ENCODE measurements around the gene MED4.
"Not testable (repeated sequence)": the region's sequence is repeated elsewhere in the genome, so short reads cannot be mapped to it uniquely, and the experiment has no call there.

MED4 gene

DNA sequence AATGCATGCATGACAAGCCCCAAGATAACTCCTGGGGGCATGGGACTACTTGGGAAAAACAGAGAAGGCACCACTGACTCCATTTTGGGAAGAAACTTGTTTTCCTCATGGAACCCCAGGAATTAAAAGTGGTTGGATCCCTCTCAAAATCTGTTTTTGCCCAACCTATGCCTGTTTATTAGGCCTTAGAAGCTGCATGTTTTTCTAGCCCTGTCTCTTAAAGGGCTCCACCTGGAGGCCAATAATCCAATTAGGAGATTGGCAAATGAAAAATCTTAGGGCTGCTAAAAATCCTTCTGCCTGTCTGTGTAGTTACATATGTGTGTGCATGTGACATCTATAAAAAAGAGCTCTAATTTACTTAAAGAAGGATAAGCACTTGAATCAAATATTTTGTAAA lies 26.9 kb downstream of the MED4 start:
- H3K4me3 Mint-ChIP-seq: no peak overlapping the region
- peaks cover 14 to 15% of the 10 kb centered on the region in 2 donors for H3K9me3 Mint-ChIP-seq
- H3K4me1 Mint-ChIP-seq: peaks cover 19% of the 10 kb centered on the region
- no peaks in the 10 kb centered on the region for H3K27me3 Mint-ChIP-seq
- DNase-seq (no peak), ATAC-seq (no peak)
- H3K27ac Mint-ChIP-seq: no peak overlapping the region

GRCh38 chr13:48066310-48066989 lies 28.5 kb downstream of the MED4 start:
- Mint-ChIP-seq H3K27ac (peak overlapping the region; percentile 77 to 97), H3K4me3 (no peak overlapping the region), H3K9me3 (peaks cover 9 to 14% of the 10 kb centered on the region in 2 donors), H3K27me3 (no peaks in the 10 kb centered on the region), H3K4me1 (peaks cover 19% of the 10 kb centered on the region)
- DNase-seq (peak; percentile 38 to 72), ATAC-seq (peak; percentile 99)

GRCh38 chr13:48059951-48060350 lies 35.0 kb downstream of the MED4 start:
- not testable (repeated sequence) for H3K4me3 Mint-ChIP-seq, DNase-seq, H3K9me3 Mint-ChIP-seq, H3K4me1 Mint-ChIP-seq, H3K27me3 Mint-ChIP-seq, ATAC-seq
- H3K27ac Mint-ChIP-seq: peak overlapping the region; percentile 1 to 47

- H3K27ac Mint-ChIP-seq: peak overlapping the region in 1 of 2 donors; percentile 7
- ATAC-seq, DNase-seq, H3K4me3 Mint-ChIP-seq, H3K9me3 Mint-ChIP-seq, H3K4me1 Mint-ChIP-seq, H3K27me3 Mint-ChIP-seq: not testable (repeated sequence)
These were observed 36.4 kb downstream of the MED4 start for GRCh38 chr13:48058536-48058935.

DNA sequence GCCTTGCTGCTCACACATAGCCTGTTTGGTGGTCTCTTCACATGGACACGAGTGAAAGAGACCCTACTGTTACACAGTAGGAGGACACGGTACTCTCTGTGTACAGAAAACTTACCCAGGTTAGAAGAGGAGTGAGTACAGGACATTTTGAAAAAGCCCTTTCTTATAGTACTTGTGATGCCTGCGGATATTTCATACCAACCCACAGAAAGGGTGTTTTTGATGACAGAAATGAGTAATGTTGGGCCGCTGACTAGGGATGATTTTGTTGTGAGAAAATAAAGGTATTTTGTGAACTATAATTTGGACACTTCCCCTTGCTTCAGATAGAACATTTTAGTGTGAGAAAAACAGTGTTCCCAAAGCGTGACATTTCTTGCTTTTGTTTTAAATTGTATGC lies 39.2 kb downstream of the MED4 start:
- Mint-ChIP-seq H3K27me3 (no peaks in the 10 kb centered on the region), H3K4me1 (no peaks in the 10 kb centered on the region), H3K4me3 (no peak overlapping the region), H3K9me3 (no peaks in the 10 kb centered on the region), H3K27ac (no peak overlapping the region)
- DNase-seq (no peak), ATAC-seq (no peak)

- Mint-ChIP-seq H3K27me3 (no peaks in the 10 kb centered on the region), H3K27ac (no peak overlapping the region), H3K4me3 (no peak overlapping the region), H3K4me1 (no peaks in the 10 kb centered on the region), H3K9me3 (no peaks in the 10 kb centered on the region)
- DNase-seq (no peak), ATAC-seq (no peak)
These were observed 40.3 kb downstream of the MED4 start for GRCh38 chr13:48054601-48055000.

DNA sequence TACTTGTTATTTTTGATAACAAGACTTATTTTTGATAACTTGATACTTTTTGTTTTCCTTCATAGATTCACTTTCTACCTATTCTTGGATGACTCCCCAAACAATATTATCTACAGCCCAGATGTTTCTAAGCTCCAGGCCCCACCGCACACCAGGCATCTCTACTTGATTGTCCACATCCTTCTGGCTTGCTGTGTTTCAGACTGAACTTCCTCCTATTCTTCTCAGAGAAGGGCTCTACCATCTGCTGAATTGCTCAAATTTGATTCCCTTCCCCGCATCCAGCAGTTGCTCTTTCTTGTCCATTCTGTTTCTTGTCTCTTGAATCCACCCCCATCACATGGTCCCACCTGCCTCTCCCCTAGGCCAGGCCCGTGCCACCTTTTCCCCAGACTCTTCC lies 44.4 kb downstream of the MED4 start:
- ATAC-seq (no peak), DNase-seq (no peak)
- peak overlapping the region in 1 of 2 donors; percentile 28 for H3K27ac Mint-ChIP-seq
- H3K27me3 Mint-ChIP-seq: no peaks in the 10 kb centered on the region
- H3K4me3 Mint-ChIP-seq: no peak overlapping the region
- H3K4me1 Mint-ChIP-seq: no peaks in the 10 kb centered on the region
- H3K9me3 Mint-ChIP-seq: no peaks in the 10 kb centered on the region

GRCh38 chr13:48043789-48044503 lies 51.0 kb downstream of the MED4 start:
- peak overlapping the region in 1 of 2 donors; percentile 15 for H3K4me3 Mint-ChIP-seq
- peak overlapping the region in 1 of 2 donors; percentile 83 for H3K27ac Mint-ChIP-seq
- no peak for DNase-seq
- peaks cover 23% of the 10 kb centered on the region for H3K4me1 Mint-ChIP-seq
- H3K27me3 Mint-ChIP-seq: no peaks in the 10 kb centered on the region
- peak; percentile 82 for ATAC-seq
- no peaks in the 10 kb centered on the region for H3K9me3 Mint-ChIP-seq

- Mint-ChIP-seq H3K27me3 (no peaks in the 10 kb centered on the region), H3K9me3 (no peaks in the 10 kb centered on the region), H3K4me3 (no peak overlapping the region), H3K27ac (peak overlapping the region in 1 of 2 donors; percentile 91), H3K4me1 (peaks cover 29% of the 10 kb centered on the region)
- DNase-seq (no peak), ATAC-seq (no peak)
These were observed 52.0 kb downstream of the MED4 start for GRCh38 chr13:48042894-48043293.

- ATAC-seq: no peak
- Mint-ChIP-seq H3K27ac (no peak overlapping the region), H3K4me1 (peaks cover 43% of the 10 kb centered on the region), H3K27me3 (no peaks in the 10 kb centered on the region), H3K4me3 (no peak overlapping the region), H3K9me3 (no peaks in the 10 kb centered on the region)
- no peak for DNase-seq
These were observed 54.0 kb downstream of the MED4 start for GRCh38 chr13:48040896-48041295.

DNA sequence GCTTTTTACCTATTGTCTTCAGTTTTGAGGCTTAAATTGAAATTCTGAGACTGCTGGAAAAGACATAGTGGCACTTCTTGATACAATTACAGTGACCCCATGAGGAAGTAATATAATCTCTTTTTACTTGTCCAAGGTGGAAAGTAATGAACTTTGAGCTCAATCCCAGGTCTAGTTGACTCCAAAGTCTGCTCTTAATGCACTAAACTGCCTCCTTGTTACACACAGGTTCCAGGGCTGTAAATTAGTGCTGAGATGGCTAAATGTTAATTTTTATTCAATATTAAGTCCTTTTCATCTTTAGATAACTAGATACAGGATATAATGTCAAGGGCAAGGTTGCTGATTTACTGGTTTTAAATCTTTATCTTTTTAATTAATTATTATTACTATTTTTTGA lies 54.9 kb downstream of the MED4 start:
- H3K4me1 Mint-ChIP-seq: peaks cover 47% of the 10 kb centered on the region
- H3K9me3 Mint-ChIP-seq: no peaks in the 10 kb centered on the region
- H3K27me3 Mint-ChIP-seq: no peaks in the 10 kb centered on the region
- ATAC-seq: no peak
- no peak for DNase-seq
- peak overlapping the region in 1 of 2 donors; percentile 88 for H3K27ac Mint-ChIP-seq
- H3K4me3 Mint-ChIP-seq: no peak overlapping the region

DNA sequence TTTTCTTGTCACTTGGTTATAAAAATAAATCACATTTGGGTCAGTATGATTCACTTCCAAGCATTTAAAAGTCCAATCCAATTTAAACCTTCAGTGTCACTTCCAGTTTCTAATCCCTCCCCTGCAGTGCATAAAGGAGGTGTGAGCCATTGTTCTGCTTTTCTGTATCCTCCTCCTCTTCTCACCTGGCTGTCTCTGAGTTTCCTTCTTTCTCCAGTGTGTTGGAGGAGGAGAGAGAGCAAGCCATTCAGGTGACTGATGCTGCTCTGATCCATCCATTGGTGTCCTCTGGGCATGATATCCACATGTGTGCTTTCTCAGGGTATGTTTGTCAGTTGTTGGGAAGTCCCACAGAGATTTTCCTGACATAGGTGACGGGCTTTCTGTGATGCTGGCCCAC lies 56.1 kb downstream of the MED4 start:
- H3K27me3 Mint-ChIP-seq: no peaks in the 10 kb centered on the region
- ATAC-seq (no peak), DNase-seq (no peak)
- H3K4me3 Mint-ChIP-seq: peak overlapping the region; percentile 93 to 99
- peak overlapping the region; percentile 99 for H3K27ac Mint-ChIP-seq
- no peaks in the 10 kb centered on the region for H3K9me3 Mint-ChIP-seq
- H3K4me1 Mint-ChIP-seq: peaks cover 50% of the 10 kb centered on the region

DNA sequence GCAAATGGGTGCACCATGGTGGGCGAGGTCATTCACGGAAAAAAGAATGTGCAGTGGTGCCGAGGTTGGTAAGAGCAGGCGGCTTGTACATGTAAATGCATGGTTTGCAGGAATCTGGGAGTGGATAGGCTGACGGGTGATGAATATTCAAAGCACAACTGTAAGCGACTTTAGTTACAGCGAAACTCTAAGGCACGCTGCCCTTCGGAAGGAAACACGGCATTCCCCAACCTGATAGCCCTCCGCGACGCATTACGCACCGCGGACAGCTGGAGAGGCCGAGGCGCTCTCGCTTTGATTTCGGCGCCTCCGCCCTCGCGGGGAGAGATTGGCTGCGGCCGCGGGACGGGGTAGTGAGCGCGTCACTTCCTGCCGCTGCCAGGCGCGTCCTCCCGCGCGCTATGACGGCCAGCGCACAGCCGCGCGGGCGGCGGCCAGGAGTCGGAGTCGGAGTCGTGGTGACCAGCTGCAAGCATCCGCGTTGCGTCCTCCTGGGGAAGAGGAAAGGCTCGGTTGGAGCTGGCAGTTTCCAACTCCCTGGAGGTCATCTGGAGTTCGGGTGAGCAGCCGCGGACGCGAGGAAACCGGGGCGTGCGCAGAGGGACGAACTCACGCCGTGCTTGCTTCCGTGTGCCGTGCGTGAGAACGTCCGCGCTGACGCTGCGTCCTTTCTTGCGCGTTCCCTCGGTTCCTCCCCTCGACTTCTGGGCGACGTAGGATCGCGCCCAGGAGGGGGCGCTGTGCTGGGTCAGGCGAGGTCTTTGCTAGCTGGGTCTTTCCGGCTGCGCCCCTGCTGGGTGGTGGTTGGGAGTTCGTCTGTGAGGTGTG lies 57.3 kb downstream of the MED4 start, which contains the start of gene NUDT15:
NUDT15 (plus strand) TSS at position 381 of the 828 bp plus-strand sequence; CDS start at position 402, 21 bp downstream.
- Mint-ChIP-seq H3K4me1 (peaks cover 46% of the 10 kb centered on the region), H3K9me3 (peaks cover 0 to 2% of the 10 kb centered on the region in 2 donors), H3K27ac (peak within 1 kb of the TSS; percentile 99), H3K27me3 (no peaks in the 10 kb centered on the region), H3K4me3 (peak within 1 kb of the TSS; percentile 93 to 99)
- ATAC-seq: peak; percentile 95
- DNase-seq: peak; percentile 95 to 98

DNA sequence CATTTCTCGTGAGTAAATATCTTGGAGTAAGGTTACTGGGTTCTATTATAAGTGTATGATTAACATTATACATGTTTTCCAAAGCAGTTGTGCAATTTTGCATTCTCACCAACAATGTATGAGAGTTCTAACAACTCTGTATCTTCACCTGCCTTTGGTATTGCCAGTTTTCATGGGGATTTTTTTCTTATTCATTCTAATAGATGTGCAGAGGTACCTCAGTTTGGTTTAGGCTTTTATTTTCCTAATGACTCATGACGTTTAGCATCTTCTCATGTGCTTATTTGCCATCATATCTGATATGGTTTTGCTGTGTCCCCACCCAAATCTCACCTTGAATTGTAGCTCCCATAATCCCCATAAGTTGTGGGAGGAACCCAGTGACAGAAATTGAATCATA lies 65.0 kb downstream of the MED4 start:
- Mint-ChIP-seq H3K4me1 (peaks cover 3% of the 10 kb centered on the region), H3K9me3 (peaks cover 22 to 28% of the 10 kb centered on the region in 2 donors), H3K27ac (no peak overlapping the region), H3K27me3 (no peaks in the 10 kb centered on the region), H3K4me3 (no peak overlapping the region)
- ATAC-seq: peak; percentile 64
- no peak for DNase-seq

DNA sequence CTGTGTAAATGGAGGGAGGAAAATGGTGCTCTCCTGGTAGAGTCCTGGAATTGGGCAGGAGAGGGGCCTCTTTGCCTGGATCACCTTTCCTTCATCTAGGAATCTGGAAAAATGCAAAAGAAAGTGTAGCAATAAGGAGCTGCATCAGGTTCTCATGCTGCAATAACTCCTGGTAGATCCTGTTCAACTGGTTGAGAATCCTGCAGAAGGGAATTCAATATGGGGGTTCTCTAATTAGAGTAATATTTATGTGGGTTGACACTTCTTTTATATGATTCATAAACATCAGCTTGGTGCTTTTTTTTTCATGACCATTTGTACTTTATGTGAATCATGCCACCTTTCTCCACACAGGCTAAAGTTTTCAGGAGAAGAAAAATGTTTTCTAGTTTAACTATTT lies 66.8 kb downstream of the MED4 start:
- peaks cover 22 to 28% of the 10 kb centered on the region in 2 donors for H3K9me3 Mint-ChIP-seq
- no peak overlapping the region for H3K27ac Mint-ChIP-seq
- no peaks in the 10 kb centered on the region for H3K27me3 Mint-ChIP-seq
- no peak for DNase-seq
- no peak for ATAC-seq
- no peaks in the 10 kb centered on the region for H3K4me1 Mint-ChIP-seq
- no peak overlapping the region for H3K4me3 Mint-ChIP-seq
